ENCODE measurements around the gene CCDC50. TPM values are rescaled to one million over a fixed set of nuclear protein-coding genes. Genes with fewer than 3 reads are reported as not detected.

CCDC50 gene, protein sequence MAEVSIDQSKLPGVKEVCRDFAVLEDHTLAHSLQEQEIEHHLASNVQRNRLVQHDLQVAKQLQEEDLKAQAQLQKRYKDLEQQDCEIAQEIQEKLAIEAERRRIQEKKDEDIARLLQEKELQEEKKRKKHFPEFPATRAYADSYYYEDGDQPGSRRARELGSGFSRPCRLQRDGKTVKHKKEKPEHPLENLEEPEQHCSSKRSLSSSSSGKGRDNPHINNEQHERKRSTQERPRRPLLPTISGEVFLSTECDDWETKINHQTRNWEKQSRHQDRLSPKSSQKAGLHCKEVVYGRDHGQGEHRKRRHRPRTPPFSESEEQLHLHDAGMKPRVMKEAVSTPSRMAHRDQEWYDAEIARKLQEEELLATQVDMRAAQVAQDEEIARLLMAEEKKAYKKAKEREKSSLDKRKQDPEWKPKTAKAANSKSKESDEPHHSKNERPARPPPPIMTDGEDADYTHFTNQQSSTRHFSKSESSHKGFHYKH
- 19.2 and 20.2 TPM in 2 replicates for total RNA-seq

DNA sequence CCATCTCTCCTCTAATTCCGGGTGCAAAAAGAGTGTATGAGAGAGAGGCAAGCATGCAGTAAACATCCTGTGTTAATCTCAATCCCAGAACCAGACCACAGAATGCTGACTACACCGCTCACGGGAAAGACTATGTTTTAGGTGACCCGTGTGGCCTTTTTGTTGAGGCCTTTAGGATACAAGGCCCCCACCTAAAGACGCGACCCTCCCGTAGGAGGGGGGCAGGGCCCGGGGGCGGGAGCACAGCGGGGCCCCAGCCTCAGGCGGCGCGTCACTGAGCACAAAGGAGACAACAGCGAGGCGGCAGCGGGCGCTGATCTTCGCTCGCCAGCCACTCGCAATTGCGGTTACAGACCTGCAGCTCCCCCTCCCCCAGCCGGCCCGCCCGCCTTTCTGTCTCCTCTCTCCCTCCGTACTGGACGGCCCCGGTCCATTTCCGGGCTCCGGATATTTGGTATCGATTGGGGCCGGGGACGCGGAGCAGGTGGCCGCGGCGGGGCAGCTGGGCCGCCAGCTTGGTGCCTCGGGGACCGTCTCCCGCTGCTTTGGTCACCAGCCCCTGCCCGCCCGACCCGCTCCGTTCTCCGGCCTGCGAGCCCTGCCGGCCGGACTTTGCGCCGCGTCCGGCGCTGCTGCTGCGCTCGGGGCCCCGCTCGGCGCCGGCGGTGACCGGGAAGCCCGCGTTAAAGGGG, at the start of gene CCDC50:
CCDC50 (plus strand) TSS at position 433 of the 692 bp plus-strand sequence. CDS start 281 bp downstream, outside the sequence.
- intact Hi-C loops (cut with micrococcal nuclease): loop anchor here (1.0 to 2.0 kb wide), 3 partner anchors 38 to 712 kb away; no protein-coding TSS in a partner anchor

DNA sequence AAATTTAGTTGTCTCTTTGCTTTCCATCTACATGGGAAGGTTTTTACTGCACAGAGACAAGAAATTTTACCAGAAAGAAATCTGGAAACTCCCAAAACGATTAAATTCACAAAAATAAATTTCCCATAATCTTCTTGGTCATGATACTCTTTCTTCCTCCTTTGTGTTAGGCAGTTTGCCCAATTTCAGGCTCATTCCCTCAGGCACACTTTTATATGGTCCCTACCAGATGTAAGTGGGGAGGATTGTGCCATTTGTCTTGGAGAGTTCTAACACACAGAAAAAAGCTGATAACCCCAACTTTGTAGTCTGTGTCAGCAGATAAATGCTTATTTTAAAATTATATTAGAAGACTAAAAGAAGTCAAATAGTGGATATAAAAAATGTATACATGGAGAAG, 49.1 kb upstream of the CCDC50 start:
- intact Hi-C loops (cut with micrococcal nuclease): no loop called here

DNA sequence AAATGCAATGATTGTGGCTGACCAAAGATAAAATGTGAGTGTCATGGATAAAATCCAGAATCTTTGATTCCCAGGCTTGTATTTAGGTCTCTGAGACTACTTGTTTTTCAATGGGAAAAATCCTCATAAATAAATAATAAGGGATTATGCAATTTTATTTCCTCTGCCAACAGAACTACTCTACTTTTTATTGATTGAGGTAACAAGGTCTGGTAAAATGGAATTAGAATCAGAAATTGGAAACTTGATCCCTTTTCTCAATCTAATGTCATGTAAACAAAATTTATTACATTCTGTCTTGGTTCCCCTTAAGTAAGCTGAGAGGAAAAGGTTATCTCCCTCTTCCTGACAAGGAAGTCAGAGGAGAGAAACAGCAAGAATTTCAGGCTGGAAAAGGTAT, 48.3 kb upstream of the CCDC50 start:
- intact Hi-C loops (cut with micrococcal nuclease): loop anchor here (1.0 kb wide), 1 partner anchor 49 kb away; no protein-coding TSS in a partner anchor

- intact Hi-C loops (cut with micrococcal nuclease): no loop called here
Measured at GRCh38 chr3:191282251-191283185, 46.7 kb upstream of the CCDC50 start.

GRCh38 chr3:191283400-191283799, 45.8 kb upstream of the CCDC50 start:
- intact Hi-C loops (cut with micrococcal nuclease): no loop called here

GRCh38 chr3:191290311-191291025, 38.7 kb upstream of the CCDC50 start:
- intact Hi-C loops (cut with micrococcal nuclease): loop anchor here (2.0 kb wide), 2 partner anchors 38 to 46 kb away; partner anchors contain the start of gene CCDC50

GRCh38 chr3:191292243-191293015, 36.8 kb upstream of the CCDC50 start:
- intact Hi-C loops (cut with micrococcal nuclease): no loop called here

DNA sequence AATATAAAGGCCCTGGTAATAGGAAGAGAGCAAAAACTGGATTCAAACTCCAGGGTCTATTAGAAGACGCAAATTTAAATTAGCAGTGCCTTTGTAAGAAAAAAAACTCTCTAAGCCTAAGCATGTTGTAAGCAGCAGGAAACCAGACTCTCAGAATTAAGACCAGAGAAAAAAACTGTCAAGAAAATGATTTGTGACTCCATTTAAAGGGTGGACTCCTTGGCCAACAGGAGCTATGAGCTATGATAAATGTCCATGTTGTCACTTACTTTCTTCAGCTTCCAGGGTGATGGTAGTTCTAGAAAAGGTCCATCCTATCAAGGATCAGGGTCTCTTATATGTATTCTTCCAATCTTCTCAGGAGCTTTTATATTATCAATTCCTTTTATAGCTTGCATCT, 34.9 kb upstream of the CCDC50 start:
- intact Hi-C loops (cut with micrococcal nuclease): no loop called here

- intact Hi-C loops (cut with micrococcal nuclease): no loop called here
Measured at GRCh38 chr3:191296041-191296541, 33.1 kb upstream of the CCDC50 start.

- intact Hi-C loops (cut with micrococcal nuclease): no loop called here
Measured at GRCh38 chr3:191298846-191299245, 30.3 kb upstream of the CCDC50 start.

DNA sequence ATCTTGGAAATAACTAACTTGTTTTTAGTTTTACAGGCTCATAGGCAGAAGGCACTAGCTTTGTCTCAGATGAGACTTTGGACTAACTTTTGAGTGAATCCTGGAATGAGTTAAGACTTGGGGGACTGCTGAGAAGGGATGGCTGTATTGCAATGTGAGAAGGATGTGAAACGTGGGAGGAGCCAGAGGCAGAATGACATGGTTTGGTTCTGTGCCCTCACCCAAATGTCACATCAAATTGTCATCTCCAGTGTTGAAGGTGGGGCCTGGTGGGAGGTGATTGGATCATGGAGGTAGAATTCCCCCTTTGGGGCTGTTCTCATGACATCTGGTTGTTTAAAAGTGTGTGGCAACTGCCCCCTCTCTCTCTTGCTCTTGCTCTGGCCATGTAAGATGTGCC, 28.8 kb upstream of the CCDC50 start:
- intact Hi-C loops (cut with micrococcal nuclease): no loop called here

GRCh38 chr3:191301017-191301416, 28.2 kb upstream of the CCDC50 start:
- intact Hi-C loops (cut with micrococcal nuclease): no loop called here

DNA sequence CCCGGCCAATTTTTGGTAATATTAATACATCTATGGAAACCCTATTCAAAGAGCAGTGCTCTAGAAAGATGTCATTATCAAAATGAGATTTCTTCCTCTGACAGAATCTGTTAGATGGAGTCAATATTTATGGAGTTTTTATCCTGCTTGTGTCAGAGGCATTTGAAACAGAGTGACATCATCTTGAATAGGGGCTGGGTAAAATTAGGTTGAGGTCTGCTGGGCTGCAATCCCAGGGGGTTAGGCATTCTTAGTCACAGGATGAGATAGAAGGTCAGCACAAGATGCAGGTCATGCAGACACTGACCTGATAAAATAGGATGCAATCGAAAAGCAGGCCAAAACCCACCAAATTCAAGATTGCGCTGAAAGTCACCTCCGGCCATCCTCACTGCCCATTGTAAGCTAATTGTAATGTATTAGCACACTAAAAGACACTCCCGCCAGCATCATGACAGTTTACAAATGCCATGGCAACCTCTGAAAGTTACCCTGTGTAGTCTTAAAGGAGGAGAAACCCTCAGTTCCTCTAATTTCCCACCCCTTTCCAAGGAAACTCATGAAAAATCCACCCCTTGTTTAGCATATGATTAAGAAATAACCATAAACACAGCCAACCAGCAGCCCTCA, 27.3 kb upstream of the CCDC50 start:
- intact Hi-C loops (cut with micrococcal nuclease): no loop called here

- intact Hi-C loops (cut with micrococcal nuclease): no loop called here
Measured at GRCh38 chr3:191302451-191302850, 26.7 kb upstream of the CCDC50 start.

DNA sequence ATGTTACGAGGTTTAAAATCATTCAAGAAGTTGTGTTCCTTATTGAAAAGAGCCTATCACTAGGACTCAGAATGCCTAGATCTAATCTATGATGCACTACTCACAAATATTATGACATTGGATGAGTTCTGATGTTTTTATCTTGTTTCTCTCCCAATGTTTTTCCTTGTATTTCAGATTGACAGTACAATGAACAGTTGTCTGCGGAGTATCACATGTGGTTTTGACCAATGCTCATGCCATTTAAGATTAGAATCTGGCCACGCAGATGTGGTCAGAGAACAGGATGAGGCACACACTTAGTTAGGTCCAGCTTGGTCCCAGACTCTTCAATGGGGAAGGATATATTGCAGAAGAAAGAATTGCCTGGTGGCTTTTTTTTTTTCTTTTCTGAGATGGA, 25.6 kb upstream of the CCDC50 start:
- intact Hi-C loops (cut with micrococcal nuclease): no loop called here

- intact Hi-C loops (cut with micrococcal nuclease): no loop called here
Measured at GRCh38 chr3:191306428-191306827, 22.8 kb upstream of the CCDC50 start.

GRCh38 chr3:191307341-191307740, 21.9 kb upstream of the CCDC50 start:
- intact Hi-C loops (cut with micrococcal nuclease): no loop called here

DNA sequence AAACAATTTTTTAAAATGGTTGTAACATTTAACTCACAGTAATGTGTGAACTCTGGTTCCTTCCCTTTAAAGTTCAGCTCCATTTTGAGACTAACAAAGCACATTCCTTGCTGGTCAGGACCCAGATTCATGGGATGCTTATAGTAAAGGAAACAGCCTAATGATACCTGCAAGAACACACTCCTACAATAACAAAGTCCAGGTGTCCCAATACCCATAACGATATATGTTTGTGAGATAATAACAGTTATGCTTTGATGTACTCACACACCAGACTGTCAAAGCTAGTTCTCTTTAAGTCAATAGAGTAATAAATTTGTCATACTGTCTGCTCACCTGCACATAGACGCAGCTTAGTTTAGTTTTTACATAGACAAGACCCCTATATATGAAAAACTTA, 15.9 kb upstream of the CCDC50 start:
- intact Hi-C loops (cut with micrococcal nuclease): no loop called here

GRCh38 chr3:191314109-191314728, 15.0 kb upstream of the CCDC50 start:
- intact Hi-C loops (cut with micrococcal nuclease): no loop called here

All from T-helper 1 cell treated with Interleukin-12 subunit alpha and Interleukin-12 subunit beta and Interleukin-4 antibody, amounts not matched to agents 30 ng/mL and 1 ng/mL, for 36 hours (primary cell).